NCI-H146 treated with DMSO at 0.1 percent for 48 hours (cell line): Measurements from ENCODE around the gene LSM10.

ENCODE experiments used
- DNase-seq: peaks from one replicate; lab custom pipeline; 2025; ENCODE audit not compliant: unreplicated experiment; lab: John Stamatoyannopoulos, UW

Gene LSM10

DNA sequence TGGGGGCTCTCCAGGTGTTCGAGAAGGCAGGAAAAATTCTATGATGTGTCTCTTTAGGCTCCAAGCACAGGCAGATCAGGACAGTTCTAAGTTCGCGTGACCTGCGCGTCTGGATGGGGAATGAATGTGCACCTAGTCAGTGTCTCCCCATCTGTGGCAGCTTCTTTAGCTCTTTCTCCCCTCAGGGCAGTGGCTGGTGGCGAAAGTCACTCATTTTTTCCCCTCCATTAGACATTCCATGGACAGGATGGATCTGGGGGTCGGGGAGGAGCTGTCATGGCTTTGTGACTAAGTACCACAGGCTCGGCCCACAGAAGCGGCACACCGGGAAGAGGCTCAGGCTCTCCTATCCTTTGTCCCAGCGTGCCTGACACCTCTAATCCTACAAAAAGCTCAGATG lies 43.2 kb downstream of the LSM10 start:
- no peak for DNase-seq

DNA sequence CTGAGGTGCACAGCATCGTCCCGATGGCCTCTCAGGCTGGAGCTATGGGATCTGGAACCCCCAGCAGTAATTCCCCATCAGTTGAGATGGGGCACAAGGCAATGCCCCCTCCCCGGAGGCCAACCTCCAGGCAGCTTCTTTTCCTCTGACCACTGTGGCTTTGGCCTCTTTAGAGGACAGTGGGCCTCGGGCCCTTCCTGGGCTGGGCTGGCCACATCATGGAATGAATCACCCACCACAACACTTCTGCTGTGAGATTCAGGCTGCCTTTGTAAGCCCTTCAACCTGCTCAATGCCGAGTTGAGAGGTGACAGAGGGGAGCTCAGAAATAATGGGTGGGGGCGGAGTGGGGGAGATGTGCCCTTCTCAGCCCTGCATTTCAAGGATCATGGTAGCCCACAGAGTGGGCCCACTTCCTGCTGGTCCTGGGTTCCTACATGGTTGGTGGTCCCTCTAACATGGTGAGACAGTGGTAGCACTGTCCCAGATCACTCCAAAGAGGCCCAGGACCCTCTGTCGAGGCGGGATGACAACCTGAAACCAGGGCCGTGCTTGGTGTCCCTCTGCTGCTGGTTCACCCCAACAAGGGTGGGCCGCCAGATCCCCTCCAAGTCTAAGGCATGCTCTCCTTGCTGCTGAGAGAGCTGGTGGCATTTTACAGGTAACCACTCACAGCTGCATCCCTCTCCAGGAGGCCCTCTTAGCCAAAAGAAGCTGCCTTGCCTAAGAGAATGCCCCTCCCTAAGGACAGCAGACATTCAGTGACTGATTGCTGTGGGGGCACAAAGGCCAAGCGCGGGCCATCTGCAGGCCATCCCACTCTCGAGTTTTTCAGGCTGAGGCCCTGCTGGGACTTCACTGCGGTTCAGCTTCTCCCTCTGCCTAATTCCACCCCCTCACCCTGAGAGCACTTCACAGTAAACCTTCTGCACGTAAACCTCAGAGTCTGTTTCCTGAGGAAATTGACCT lies 44.5 kb downstream of the LSM10 start:
- DNase-seq: no peak

DNA sequence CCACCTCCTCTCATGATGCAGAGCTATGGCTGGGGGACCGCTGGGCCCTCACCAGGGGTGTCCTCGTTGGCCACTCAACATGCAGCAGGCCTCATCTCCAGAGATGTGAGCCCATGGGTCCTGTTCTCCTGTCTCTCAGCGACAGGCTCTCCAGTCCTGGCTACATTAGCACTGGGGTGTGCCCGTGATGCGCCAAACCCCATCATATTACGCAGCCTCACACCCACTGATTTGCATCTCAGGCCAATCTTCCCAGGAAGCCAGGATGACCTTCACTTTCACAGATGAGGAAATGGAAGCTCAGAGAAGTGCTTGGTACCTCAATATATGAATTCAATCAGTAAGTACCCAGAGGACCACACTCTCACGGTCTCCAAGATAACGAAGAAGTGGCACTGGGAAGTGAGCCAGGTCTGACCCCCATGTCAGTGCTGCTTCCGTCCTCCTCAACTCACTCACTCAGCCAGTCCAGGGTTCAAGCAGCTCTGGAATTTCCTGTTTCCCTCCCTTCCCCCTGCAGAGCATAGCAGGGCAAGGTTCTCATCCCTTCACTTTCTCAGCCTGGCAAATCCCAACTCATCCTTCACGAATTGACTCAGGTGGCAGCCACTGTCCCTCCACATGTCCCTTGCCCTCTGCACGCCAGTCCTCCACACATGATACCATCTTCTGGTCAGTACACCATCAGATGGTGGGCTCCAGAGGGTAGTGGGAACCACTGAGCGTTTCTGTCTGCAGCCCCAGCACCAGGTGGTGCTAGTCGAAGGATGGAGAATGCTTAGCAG lies 45.4 kb downstream of the LSM10 start:
- no peak for DNase-seq

DNA sequence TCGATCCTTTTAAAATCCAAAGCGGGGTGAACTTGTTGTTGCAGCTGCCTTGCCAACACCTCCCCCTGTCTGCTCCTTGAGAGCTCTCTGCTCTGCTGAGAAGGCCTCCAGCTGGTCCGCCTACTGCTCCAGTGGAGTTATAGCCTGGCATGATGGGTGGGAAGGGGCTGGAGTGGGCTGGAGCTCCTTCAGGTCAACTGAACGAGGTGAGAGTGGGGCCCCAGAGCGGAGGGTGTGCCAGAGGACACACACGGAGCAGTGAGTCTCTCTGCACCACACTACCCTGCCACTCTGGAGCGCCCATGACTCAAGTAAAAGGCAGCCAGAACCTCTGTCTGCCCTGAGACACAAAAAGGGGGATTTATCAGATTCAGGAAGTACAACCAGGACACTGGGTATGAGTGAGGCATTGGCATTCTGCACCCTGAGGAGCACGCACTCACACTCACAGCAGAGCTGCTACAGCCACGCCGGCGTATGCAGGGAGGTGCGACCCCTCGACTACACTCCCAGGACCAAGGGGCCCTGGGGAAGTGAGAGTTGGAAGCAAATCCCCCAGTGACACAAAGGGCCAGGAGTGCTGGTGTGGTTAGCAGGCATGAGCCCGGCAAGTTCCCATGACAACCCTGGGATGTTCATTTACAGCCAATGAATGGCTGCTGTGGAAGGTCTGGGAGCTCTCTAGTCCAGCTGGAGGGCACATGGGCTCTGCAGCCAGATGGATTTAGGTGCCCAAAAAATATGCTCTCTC lies 46.3 kb downstream of the LSM10 start:
- no peak for DNase-seq

DNA sequence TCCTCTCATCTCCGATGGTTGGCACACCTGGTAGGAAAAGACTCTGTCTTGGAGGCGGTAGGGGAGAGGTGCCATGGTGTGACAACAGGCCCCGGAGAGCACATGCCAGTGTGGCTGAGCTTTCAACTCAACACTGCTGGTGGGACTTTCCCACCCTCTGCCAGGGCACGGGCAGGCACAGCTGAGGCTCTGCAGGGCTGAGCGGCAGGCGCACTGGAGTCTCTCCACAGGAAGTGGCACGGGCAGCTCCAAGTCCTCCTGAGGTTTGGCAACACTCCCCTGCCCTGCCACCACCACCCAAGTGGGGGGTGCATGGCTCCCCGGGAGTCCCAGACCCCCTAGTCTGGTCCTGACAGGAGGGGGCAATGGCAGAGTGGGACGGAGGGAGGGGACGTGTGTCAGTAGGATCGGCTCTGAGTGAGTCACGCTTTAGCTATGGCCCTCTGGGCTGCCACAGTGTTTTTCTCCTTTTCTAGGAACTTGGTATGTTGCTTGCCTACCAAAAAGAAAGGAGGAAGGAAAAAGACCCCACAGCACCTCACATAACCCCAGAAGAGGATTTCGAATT lies 47.0 kb downstream of the LSM10 start:
- DNase-seq: no peak

DNA sequence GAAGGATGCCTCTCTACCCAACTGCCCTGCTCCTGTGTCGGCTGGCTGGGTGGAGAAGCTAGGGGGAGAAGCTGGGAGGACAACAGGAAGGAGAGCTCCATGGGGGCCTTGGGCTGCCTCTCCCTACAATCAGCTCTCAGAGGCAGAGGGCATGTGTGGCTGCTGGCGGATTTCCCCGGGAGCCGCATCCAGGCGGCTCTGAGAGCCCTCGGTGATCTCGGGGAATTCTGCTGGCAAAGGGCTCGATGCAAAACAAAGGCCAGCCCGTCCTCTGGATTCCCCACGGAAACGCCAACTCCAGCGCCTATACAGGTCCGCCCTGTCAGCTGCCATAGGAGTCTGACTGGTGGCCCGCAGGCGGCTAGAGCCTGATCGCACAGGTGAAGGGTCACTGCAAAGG lies 47.9 kb downstream of the LSM10 start:
- DNase-seq: no peak

DNA sequence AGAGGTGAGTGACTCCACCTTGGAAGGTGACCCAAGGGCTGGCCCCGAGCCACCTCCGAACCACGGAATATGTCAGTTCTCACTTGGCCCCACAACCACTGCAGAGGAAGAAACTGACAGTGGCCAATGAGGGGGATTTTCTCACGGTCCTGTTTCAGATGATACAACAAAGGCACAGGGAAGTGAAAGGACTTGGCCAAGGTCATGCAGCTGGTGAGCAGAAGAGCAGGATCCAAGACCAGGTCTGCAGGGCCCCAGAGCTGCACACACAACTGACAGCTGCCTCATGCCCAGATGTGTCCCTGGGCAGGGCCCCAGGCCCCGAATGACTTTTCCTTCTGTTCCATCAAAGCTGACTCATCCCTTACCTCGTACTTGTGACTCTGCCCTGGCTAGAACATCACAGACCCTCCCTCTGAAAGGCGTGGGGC lies 48.5 kb downstream of the LSM10 start:
- DNase-seq: no peak

DNA sequence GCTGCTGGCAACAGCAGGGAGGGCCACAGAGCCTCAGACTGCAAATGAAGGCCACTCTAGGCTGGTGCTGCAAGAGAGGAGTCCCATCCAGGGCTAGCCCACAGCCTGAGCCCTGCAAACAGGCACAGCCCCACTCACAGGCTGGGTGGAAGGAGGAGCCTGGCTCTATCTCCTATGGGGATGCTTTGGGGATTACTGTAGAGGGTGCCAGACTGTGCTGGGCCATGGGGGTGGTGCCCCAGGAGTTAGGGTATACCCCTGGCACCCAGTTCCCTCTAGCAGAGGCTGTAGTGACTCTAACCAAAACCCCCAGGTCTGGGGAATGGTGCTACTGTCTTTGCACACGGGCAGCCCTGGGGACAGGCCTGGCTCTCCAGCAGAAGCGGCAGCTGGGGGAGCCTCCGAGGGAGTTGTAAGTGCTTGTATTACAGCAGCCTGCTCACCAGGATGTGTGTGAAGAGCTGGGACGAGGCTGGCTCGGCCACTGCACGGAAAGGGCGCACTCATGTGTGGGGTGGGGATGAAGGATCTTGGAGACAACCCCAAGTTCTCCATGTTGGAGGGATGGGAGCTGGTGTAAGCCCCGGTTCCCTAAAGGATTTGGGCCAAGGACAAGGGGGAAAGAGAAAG lies 50.9 kb downstream of the LSM10 start:
- no peak for DNase-seq

DNA sequence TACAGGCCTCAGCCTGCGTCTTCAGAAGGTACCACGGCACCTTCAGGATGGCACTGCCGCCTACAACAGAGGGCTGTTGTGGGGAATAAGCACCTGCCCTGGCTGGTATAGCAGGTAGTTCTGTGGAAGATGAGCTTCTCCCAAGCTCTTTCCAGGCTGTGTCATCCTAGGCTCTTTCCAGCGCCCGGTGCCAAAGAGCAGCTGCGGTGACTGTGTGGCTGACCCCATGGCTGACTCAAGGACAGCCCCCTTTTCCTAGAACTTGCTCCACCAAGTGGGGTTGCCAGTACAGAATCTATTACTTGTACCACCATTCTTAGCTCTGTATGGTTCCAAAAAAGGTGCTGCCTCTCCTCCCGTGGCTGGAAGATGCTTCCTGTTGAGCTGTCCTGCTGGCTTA lies 52.4 kb downstream of the LSM10 start:
- DNase-seq: no peak

DNA sequence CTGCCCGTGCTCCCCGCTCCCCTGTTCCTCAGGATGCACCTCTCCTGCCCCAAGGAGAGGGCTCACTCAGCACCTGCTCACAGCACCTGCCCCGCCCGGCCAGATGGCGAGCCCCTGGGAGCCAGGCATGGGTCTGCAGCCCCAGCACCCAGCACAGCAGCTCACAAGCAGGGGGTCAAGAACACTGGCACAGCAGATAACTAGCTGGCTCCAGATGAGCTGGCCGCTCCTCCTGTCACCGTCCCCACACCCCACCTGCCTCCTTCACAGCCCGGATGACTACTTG lies 53.4 kb downstream of the LSM10 start:
- DNase-seq: no peak

DNA sequence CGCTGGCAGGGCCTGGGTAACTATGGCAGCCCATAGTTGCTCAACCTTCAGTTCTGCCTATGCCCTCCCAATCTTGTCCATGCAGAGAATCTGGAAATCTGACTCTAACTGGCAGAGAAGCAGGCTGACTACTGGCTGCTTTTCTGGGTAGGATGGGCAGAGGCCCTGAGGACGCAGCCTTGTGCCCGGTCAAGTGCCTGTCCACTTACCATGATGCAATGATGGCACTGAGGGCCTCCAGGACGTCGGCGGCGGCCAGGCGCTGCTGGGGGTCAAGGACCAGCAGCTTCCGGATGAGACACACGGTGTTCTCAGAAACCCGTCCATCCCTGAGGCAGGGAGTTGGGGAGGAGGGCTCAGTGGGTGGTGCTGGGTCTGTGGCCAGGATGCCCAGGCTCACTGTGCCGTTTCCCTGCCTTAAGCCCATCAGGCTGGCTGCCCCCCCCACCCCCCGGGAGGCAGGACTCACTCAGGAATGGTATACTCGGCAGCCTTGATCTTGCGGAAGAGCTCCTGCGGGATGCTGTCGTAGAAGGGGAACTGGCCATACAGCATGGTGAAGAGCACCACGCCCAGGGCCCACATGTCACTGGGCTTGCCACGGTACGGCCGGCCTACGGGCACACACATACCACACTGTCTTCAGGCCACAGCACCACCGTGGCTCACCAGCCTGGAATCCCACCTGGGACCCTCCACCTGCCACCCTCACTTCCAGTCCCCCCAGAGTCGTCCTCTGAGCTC lies 53.9 kb downstream of the LSM10 start:
- no peak for DNase-seq
